Endothelial cell of umbilical vein (primary cell): ENCODE results near the gene HYAL2. TPM values are rescaled to one million over a fixed set of nuclear protein-coding genes. Genes with fewer than 3 reads are reported as not detected.
A peak's percentile ranks its signal among the peaks of the same experiment; 100 is the strongest.

Experiments
- BruUV-seq: library from RNA; stranded (reverse); fragments of 400-500 nt; replicated peaks from 2 replicates; lab custom pipeline; 2021; lab: Mats Ljungman, UMichigan
- CTCF ChIA-PET: fragments of 300-600, 350-600 bp; sonication (Branson Sonifier 250); formaldehyde crosslinking; loops from one replicate; lab custom pipeline; 2021; ENCODE audit warnings: antibody characterized with exemption, inconsistent platforms; lab: Charles Lee
- POLR2A ChIA-PET: fragments of 300-600, 350-600 bp; sonication (Branson Sonifier 250); formaldehyde crosslinking; loops from one replicate; lab custom pipeline; 2021; ENCODE audit warnings: antibody characterized with exemption, inconsistent platforms; lab: Charles Lee
- DNase-seq: peaks from one replicate; pipeline ENCODE4 v3.0.0-alpha.2; 2011; ENCODE audit warnings: low read depth, low spot score
- FAIRE-seq: peaks from 2 replicates; lab custom pipeline; 2011; peaks lifted over from hg19 to GRCh38; lab: Jason Lieb, UNC
- H2AFZ ChIP-seq: 2 replicates; pipeline ENCODE4 v1.6.0; 2012; ENCODE audit warnings: low read depth, low read length, control low read depth, inconsistent platforms
- H3K27ac ChIP-seq: 2 replicates; pipeline ENCODE4 v1.5.1; 2011; ENCODE audit warnings: low read depth, mild to moderate bottlenecking, control low read depth, low read length, moderate library complexity; ENCODE audit not compliant: insufficient read depth
- H3K27me3 ChIP-seq, 2 experiments: 2 replicates each; pipeline versions ENCODE4 v1.6.0 to v1.6.1; 2011; ENCODE audit warnings: low read length in 2 of 2, mixed read lengths in 1 of 2; ENCODE audit not compliant: control insufficient read depth in 2 of 2, insufficient read depth in 2 of 2
- H3K36me3 ChIP-seq, 2 experiments: 2 replicates in 1 of 2; 3 replicates in 1 of 2; pipeline ENCODE4 v1.5.1; 2011; ENCODE audit warnings: low read length in 2 of 2, mild to moderate bottlenecking in 1 of 2, moderate library complexity in 1 of 2; ENCODE audit not compliant: control insufficient read depth in 2 of 2, insufficient read depth in 2 of 2; ENCODE audit errors: extremely low read depth in 1 of 2
- H3K4me1 ChIP-seq: 3 replicates; pipeline ENCODE4 v1.5.1; 2011; ENCODE audit warnings: mild to moderate bottlenecking, low read length; ENCODE audit not compliant: control insufficient read depth, insufficient read depth; ENCODE audit errors: extremely low read depth
- H3K4me2 ChIP-seq: 2 replicates; pipeline ENCODE4 v1.6.1; 2011; ENCODE audit warnings: low read length, control low read depth, mixed read lengths; ENCODE audit not compliant: insufficient read depth
- H3K4me3 ChIP-seq, 3 experiments: fragments of 200-600 bp in 1 of 3; sonication (generic), shearing (Covaris generic) in 1 of 3; replicated peaks in 1 of 3; 2 replicates each; pipeline ENCODE4 v1.5.1; 2011 to 2016; ENCODE audit warnings: control low read depth in 3 of 3, low read length in 3 of 3, mild to moderate bottlenecking in 2 of 3, inconsistent platforms in 1 of 3, low read depth in 1 of 3, moderate library complexity in 1 of 3; ENCODE audit not compliant: insufficient read depth in 1 of 3
- H3K79me2 ChIP-seq: 2 replicates; pipeline ENCODE4 v1.6.0; 2012; ENCODE audit warnings: low read length, inconsistent platforms; ENCODE audit not compliant: control insufficient read depth, insufficient read depth
- H3K9ac ChIP-seq: replicated peaks from 2 replicates; pipeline ENCODE3; 2011; ENCODE audit warnings: low read length, control low read depth; ENCODE audit not compliant: insufficient read depth; ENCODE audit errors: extremely low read depth
- H3K9me1 ChIP-seq: replicated peaks from 3 replicates; pipeline ENCODE4 v1.6.0; 2011; ENCODE audit warnings: mild to moderate bottlenecking, low read length; ENCODE audit not compliant: control insufficient read depth, insufficient read depth; ENCODE audit errors: extremely low read depth
- H3K9me3 ChIP-seq: replicated peaks from 2 replicates; pipeline ENCODE4 v1.5.1; 2012; ENCODE audit warnings: low read length, inconsistent platforms; ENCODE audit not compliant: control insufficient read depth, insufficient read depth
- H4K20me1 ChIP-seq: replicated peaks from 2 replicates; pipeline ENCODE3; 2011; ENCODE audit warnings: mild to moderate bottlenecking, low read length; ENCODE audit not compliant: control insufficient read depth, insufficient read depth; ENCODE audit errors: extremely low read depth
- CTCF ChIP-seq, 2 donors: IDR thresholded peaks; 1 replicate in 1 of 2; 2 replicates in 1 of 2; pipeline ENCODE4 v1.5.1; 2011; ENCODE audit warnings: low read length in 2 of 2, mild to moderate bottlenecking in 2 of 2, moderate library complexity in 2 of 2, control low read depth in 1 of 2, inconsistent platforms in 1 of 2, low read depth in 1 of 2; ENCODE audit not compliant: insufficient read depth in 1 of 2; ENCODE audit errors: extremely low read depth in 1 of 2
- FOS ChIP-seq: IDR thresholded peaks from 2 replicates; pipeline ENCODE4 v1.6.1; 2011; ENCODE audit warnings: mild to moderate bottlenecking, low read length, moderate library complexity, borderline replicate concordance; ENCODE audit not compliant: insufficient read depth
- JUN ChIP-seq: IDR thresholded peaks from 2 replicates; pipeline ENCODE4 v1.6.1; 2011; ENCODE audit warnings: borderline replicate concordance, low read depth; ENCODE audit not compliant: insufficient read length, insufficient read depth
- POLR2AphosphoS5 ChIP-seq: IDR thresholded peaks from 2 replicates; pipeline ENCODE4 v1.6.1; 2012; ENCODE audit warnings: low read depth, mild to moderate bottlenecking, control low read depth, low read length, moderate library complexity; ENCODE audit not compliant: insufficient read depth
- dilution Hi-C: fragments of 300-500 bp; cut with MboI; formaldehyde crosslinking; loops from one replicate; pipeline ENCODE4 v1.15.0; 2019; ENCODE audit warnings: low sequenced_read_pairs; ENCODE audit not compliant: extremely low pct_ligation_motif_present
- intact Hi-C: fragments of 100-400 bp; cut with micrococcal nuclease; formaldehyde crosslinking; loops from one replicate; pipeline ENCODE4 v1.10.0; 2022
- polyA plus RNA-seq, 4 experiments: library from polyadenylated mRNA; depleted of rRNA in 3 of 4; stranded (reverse) in 3 of 4; unstranded in 1 of 4; fragments of >200 nt; gene quantifications; 2 replicates each; pipeline versions ENCODE4 v1.2.1 to v1.2.3, GENCODE V29; 2011 to 2012; ENCODE audit warnings: missing spikeins in 1 of 4
- total RNA-seq: library from RNA; stranded (reverse); gene quantifications from 2 replicates; pipeline ENCODE4 v1.2.3, GENCODE V29; 2021

HYAL2 gene
- total and polyA plus RNA-seq, 2 donors (not counting 3 experiments of a cell fraction or from before 2014, with no cell fraction given) = 266 to 970 TPM

DNA sequence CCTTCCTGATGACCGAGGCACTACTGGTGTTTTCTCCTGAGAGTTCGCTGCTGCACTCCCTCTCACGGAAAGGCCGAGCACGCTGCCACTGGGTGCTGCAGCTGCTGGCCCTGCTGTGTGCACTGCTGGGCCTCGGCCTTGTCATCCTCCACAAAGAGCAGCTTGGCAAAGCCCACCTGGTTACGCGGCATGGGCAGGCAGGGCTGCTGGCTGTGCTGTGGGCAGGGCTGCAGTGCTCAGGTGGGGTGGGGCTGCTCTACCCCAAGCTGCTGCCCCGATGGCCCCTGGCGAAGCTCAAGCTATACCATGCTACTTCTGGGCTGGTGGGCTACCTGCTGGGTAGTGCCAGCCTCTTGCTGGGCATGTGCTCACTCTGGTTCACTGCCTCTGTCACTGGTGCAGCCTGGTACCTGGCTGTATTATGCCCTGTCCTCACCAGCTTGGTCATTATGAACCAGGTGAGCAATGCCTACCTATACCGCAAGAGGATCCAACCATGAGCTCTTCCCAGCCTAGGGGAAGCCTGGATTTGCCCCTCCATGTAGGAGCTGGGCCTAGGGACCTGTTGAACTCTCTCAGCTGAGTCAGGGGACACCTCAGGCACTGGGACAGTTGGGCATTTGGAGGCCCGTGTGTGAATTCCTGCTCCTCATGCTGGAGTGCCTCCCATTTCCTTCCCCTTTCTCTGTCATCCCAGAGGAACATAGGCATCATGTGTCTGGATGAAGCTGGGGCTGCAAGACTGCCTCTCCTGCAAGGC, 30.9 kb upstream of the HYAL2 start:
- H3K9me3 ChIP-seq = no peaks in the 10 kb centered on the region
- H3K4me3 ChIP-seq = no peak overlapping the region
- no peaks in the 10 kb centered on the region for H3K9me1 ChIP-seq
- peaks cover 6% of the 10 kb centered on the region for H4K20me1 ChIP-seq
- TF ChIP-seq JUN (no peak), FOS (no peak)
- intact Hi-C loops = no loop called here
- ChIA-PET POLR2A (interaction anchor here (0.7 kb wide), 1 partner anchor 135 kb away, joined by 6 read pairs; no protein-coding TSS in a partner anchor), CTCF (interaction anchor here (0.6 to 2.5 kb wide), 8 partner anchors 9 to 263 kb away, joined by 3 to 11 read pairs (median 3); partner anchors contain the start of genes RASSF1 and TUSC2)
- no peak overlapping the region for H2AFZ ChIP-seq
- no peak overlapping the region for H3K27ac ChIP-seq
- dilution Hi-C loops = no loop called here
- H3K27me3 ChIP-seq = no peaks in the 10 kb centered on the region
- BruUV-seq = no TSS peak
- no peak overlapping the region for H3K9ac ChIP-seq
- peaks cover 43% of the 10 kb centered on the region for H3K4me1 ChIP-seq
- peaks cover 36% of the 10 kb centered on the region for H3K79me2 ChIP-seq
- H3K36me3 ChIP-seq = peaks cover 8 to 28% of the 10 kb centered on the region in 2 experiments
- no peak overlapping the region for H3K4me2 ChIP-seq
- DNase-seq (no peak), FAIRE-seq (no peak)

- POLR2A ChIA-PET = interaction anchor here (0.7 kb wide), 1 partner anchor 134 kb away, joined by 6 read pairs; no protein-coding TSS in a partner anchor
Measured at GRCh38 chr3:50352781-50353180, 30.2 kb upstream of the HYAL2 start.

More at GRCh38 chr3:50352781-50353180, 30.2 kb upstream of the HYAL2 start:
- H3K79me2 ChIP-seq = peaks cover 29% of the 10 kb centered on the region
- peaks cover 36% of the 10 kb centered on the region for H3K4me1 ChIP-seq
- DNase-seq (no peak), FAIRE-seq (peak; percentile 47)
- no peak overlapping the region for H3K4me2 ChIP-seq
- H3K9me1 ChIP-seq = no peaks in the 10 kb centered on the region
- intact Hi-C loops = no loop called here
- H3K36me3 ChIP-seq = peaks cover 8 to 31% of the 10 kb centered on the region in 2 experiments
- no TSS peak for BruUV-seq
- CTCF ChIA-PET = interaction anchor here (1.0 to 2.5 kb wide), 5 partner anchors 9 to 190 kb away, joined by 3 to 11 read pairs (median 4); partner anchors contain the start of genes RASSF1 and TUSC2
- peaks cover 6% of the 10 kb centered on the region for H4K20me1 ChIP-seq
- no peak overlapping the region for H2AFZ ChIP-seq
- TF ChIP-seq POLR2AphosphoS5 (no peak), CTCF (IDR thresholded peaks at IDR 0.05; ENCODE audit: extremely low read depth in 1 of 2, insufficient read depth in 1 of 2, low read depth in 1 of 2, low read length in 2 of 2) (peak; percentile 6 to 24)
- H3K27me3 ChIP-seq = no peaks in the 10 kb centered on the region
- no peak overlapping the region for H3K4me3 ChIP-seq
- H3K9ac ChIP-seq = no peak overlapping the region
- H3K27ac ChIP-seq = no peak overlapping the region
- H3K9me3 ChIP-seq = no peaks in the 10 kb centered on the region
- dilution Hi-C loops = no loop called here
